OCI-LY1 (cell line): Measurements from ENCODE around the gene SHROOM1.

Experiments
- CTCF ChIP-seq: fragments of 200-600 bp; sonication (generic), shearing (Covaris generic); IDR thresholded peaks from 2 replicates; pipeline ENCODE4 v1.5.1; 2017; ENCODE audit warnings: mild to moderate bottlenecking, antibody characterized with exemption, low read length, moderate library complexity, mixed read lengths
- EZH2 ChIP-seq: fragments of 200-600 bp; sonication (generic), shearing (Covaris generic); IDR thresholded peaks from 2 replicates; pipeline ENCODE4 v1.8.0; 2017; ENCODE audit warnings: borderline replicate concordance, mixed run types, mild to moderate bottlenecking, antibody characterized with exemption, low read length, moderate library complexity, mixed read lengths

DNA sequence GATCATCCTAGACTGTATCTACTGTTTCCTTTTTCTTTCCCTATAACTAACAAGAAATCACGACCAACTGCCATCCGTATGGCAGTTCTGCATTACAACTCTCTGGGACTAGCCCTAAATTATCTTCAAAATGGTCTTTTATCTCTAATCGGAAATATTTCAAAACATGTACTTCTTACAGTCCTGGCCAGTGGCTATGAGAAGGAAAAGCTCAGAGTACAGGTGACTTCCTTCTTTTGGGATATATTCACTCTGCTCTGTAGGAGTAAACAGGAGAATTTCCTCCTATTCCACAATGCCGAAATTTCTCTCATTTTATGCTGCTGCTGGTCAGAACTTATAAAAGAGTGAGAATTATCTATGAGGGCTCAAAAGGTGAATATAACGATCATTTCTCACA lies 51.6 kb downstream of the SHROOM1 start:
- TF ChIP-seq CTCF (no peak), EZH2 (no peak)
